ENCODE results near the gene TRIML2. TPM values are rescaled to one million over a fixed set of nuclear protein-coding genes. Genes with fewer than 3 reads are reported as not detected.

Gene TRIML2
- total RNA-seq, 1 experiment from 2014 or later = not detected

DNA sequence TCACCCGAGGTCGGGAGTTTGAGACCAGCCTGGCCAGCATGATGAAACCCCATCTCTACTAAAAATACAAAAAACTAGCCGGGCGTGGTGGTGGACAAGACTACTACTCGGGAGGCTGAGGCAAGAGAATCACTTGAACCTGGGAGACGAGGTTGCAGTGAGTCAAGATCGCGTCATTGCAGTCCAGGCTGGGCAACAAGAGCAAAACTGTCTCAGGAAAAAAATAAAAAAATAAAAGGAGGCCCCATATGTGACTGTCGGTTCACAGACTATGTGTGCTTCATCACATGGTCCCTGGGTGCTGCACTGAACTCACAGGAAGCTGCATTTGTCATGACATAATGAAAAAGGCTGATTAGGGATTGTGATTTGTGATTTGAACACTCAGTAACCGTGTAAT, 36.2 kb upstream of the TRIML2 start:
- DNase-seq = no peak
- no peak overlapping the region for H3K9ac ChIP-seq (ENCODE audit: low read length)

GRCh38 chr4:188143731-188144130, 34.3 kb upstream of the TRIML2 start:
- no peak overlapping the region for H3K4me3 ChIP-seq (ENCODE audit: low read length)
- no peaks in the 10 kb centered on the region for H3K9me2 ChIP-seq (replicated peaks; ENCODE audit: low read length)
- no peak overlapping the region for H3K9ac ChIP-seq (ENCODE audit: low read length)
- H3K4me1 ChIP-seq (ENCODE audit: insufficient read depth, low read length) = no peaks in the 10 kb centered on the region
- TF ChIP-seq, protein P1, sequence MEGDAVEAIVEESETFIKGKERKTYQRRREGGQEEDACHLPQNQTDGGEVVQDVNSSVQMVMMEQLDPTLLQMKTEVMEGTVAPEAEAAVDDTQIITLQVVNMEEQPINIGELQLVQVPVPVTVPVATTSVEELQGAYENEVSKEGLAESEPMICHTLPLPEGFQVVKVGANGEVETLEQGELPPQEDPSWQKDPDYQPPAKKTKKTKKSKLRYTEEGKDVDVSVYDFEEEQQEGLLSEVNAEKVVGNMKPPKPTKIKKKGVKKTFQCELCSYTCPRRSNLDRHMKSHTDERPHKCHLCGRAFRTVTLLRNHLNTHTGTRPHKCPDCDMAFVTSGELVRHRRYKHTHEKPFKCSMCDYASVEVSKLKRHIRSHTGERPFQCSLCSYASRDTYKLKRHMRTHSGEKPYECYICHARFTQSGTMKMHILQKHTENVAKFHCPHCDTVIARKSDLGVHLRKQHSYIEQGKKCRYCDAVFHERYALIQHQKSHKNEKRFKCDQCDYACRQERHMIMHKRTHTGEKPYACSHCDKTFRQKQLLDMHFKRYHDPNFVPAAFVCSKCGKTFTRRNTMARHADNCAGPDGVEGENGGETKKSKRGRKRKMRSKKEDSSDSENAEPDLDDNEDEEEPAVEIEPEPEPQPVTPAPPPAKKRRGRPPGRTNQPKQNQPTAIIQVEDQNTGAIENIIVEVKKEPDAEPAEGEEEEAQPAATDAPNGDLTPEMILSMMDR (conservative IDR thresholded peaks at IDR 0.05; ENCODE audit: low read depth, low read length) = no peak
- TF ChIP-seq EZH2 (IDR thresholded peaks at IDR 0.05; ENCODE audit: low read length, unreplicated experiment) (no peak), EZH2phosphoT487 (IDR thresholded peaks at IDR 0.05; ENCODE audit: borderline replicate concordance, low read length) (no peak)
- H2AFZ ChIP-seq (ENCODE audit: low read length) = no peak overlapping the region
- ChIA-PET POLR2A (ENCODE audit: unreplicated experiment) (no interaction called here), CTCF (no interaction called here)
- no peak overlapping the region for H3K4me2 ChIP-seq (ENCODE audit: low read length)
- ATAC-seq (no peak), DNase-seq (no peak)
- no peaks in the 10 kb centered on the region for H3K79me2 ChIP-seq (ENCODE audit: low read length)
- no peaks in the 10 kb centered on the region for H3K9me3 ChIP-seq (ENCODE audit: low read length)
- no peaks in the 10 kb centered on the region for H4K20me1 ChIP-seq (ENCODE audit: low read length)
- H3F3A ChIP-seq (ENCODE audit: low read length, unreplicated experiment) = no peaks in the 10 kb centered on the region
- no peak overlapping the region for H3K27ac ChIP-seq (ENCODE audit: low read length)
- no TSS peak for BruUV-seq (replicated peaks)
- H3K27me3 ChIP-seq (ENCODE audit: low read length) = no peaks in the 10 kb centered on the region
- intact Hi-C loops (cut with micrococcal nuclease) = no loop called here
- no peaks in the 10 kb centered on the region for H3K36me3 ChIP-seq (ENCODE audit: low read depth, low read length)

More for the DNA sequence above, 36.2 kb upstream of the TRIML2 start:
- H2AFZ ChIP-seq (ENCODE audit: low read length) = no peak overlapping the region
- intact Hi-C loops (cut with micrococcal nuclease) = no loop called here
- no TSS peak for BruUV-seq (replicated peaks)
- CTCF ChIA-PET = no interaction called here
- no peak overlapping the region for H3K4me3 ChIP-seq (ENCODE audit: low read length)
- TF ChIP-seq, protein P1 (conservative IDR thresholded peaks at IDR 0.05; ENCODE audit: low read depth, low read length) = no peak
- TF ChIP-seq EZH2phosphoT487 (IDR thresholded peaks at IDR 0.05; ENCODE audit: borderline replicate concordance, low read length) = no peak
- no peak for TF ChIP-seq EZH2 (IDR thresholded peaks at IDR 0.05; ENCODE audit: low read length, unreplicated experiment)
- no peak overlapping the region for H3K4me2 ChIP-seq (ENCODE audit: low read length)
- H3K9me2 ChIP-seq (replicated peaks; ENCODE audit: low read length) = no peaks in the 10 kb centered on the region
- H4K20me1 ChIP-seq (ENCODE audit: low read length) = no peaks in the 10 kb centered on the region
- no peaks in the 10 kb centered on the region for H3K79me2 ChIP-seq (ENCODE audit: low read length)
- POLR2A ChIA-PET (ENCODE audit: unreplicated experiment) = no interaction called here
- ATAC-seq = no peak
- H3K4me1 ChIP-seq (ENCODE audit: insufficient read depth, low read length) = no peaks in the 10 kb centered on the region
- H3K27me3 ChIP-seq (ENCODE audit: low read length) = no peaks in the 10 kb centered on the region
- no peak overlapping the region for H3K27ac ChIP-seq (ENCODE audit: low read length)
- no peaks in the 10 kb centered on the region for H3K36me3 ChIP-seq (ENCODE audit: low read depth, low read length)
- H3F3A ChIP-seq (ENCODE audit: low read length, unreplicated experiment) = no peaks in the 10 kb centered on the region
- no peaks in the 10 kb centered on the region for H3K9me3 ChIP-seq (ENCODE audit: low read length)

DNA sequence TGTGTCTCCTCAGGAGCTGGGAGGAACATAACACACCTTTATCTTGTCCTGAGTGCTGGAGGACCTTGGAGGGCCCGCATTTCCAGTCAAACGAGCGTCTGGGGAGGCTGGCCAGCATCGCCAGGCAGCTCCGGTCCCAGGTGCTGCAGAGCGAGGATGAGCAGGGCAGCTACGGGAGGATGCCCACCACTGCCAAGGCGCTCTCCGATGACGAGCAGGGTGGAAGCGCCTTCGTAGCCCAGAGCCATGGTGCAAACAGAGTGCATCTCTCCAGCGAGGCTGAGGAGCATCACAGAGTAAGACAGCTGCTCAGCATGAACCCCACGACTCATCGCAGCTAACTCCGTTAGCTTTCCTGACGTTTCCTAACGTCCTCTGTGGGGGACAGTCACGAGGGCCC, 30.3 kb upstream of the TRIML2 start:
- no peak for TF ChIP-seq EZH2phosphoT487 (IDR thresholded peaks at IDR 0.05; ENCODE audit: borderline replicate concordance, low read length)
- no peak for TF ChIP-seq EZH2 (IDR thresholded peaks at IDR 0.05; ENCODE audit: low read length, unreplicated experiment)
- TF ChIP-seq, protein P1 (conservative IDR thresholded peaks at IDR 0.05; ENCODE audit: low read depth, low read length) = no peak
- DNase-seq (no peak), ATAC-seq (no peak)
- Histone ChIP-seq H3K9ac (ENCODE audit: low read length) (no peak overlapping the region), H3K4me2 (ENCODE audit: low read length) (no peak overlapping the region), H3K27ac (ENCODE audit: low read length) (no peak overlapping the region), H2AFZ (ENCODE audit: low read length) (no peak overlapping the region), H3K36me3 (ENCODE audit: low read depth, low read length) (no peaks in the 10 kb centered on the region), H3K9me2 (replicated peaks; ENCODE audit: low read length) (no peaks in the 10 kb centered on the region), H3K79me2 (ENCODE audit: low read length) (no peaks in the 10 kb centered on the region), H3K4me3 (ENCODE audit: low read length) (no peak overlapping the region), H3K9me3 (ENCODE audit: low read length) (no peaks in the 10 kb centered on the region), H3K4me1 (ENCODE audit: insufficient read depth, low read length) (no peaks in the 10 kb centered on the region), H3K27me3 (ENCODE audit: low read length) (no peaks in the 10 kb centered on the region), H3F3A (ENCODE audit: low read length, unreplicated experiment) (no peaks in the 10 kb centered on the region), H4K20me1 (ENCODE audit: low read length) (no peaks in the 10 kb centered on the region)
- no TSS peak for BruUV-seq (replicated peaks)
- intact Hi-C loops (cut with micrococcal nuclease) = no loop called here
- CTCF ChIA-PET = no interaction called here
- POLR2A ChIA-PET (ENCODE audit: unreplicated experiment) = no interaction called here

Measured in PC-3 (cell line).